ENCODE data around the gene RNF4.
"Not testable (repeated sequence)": the region's sequence is repeated elsewhere in the genome, so short reads cannot be mapped to it uniquely, and the experiment has no call there.

Gene RNF4

DNA sequence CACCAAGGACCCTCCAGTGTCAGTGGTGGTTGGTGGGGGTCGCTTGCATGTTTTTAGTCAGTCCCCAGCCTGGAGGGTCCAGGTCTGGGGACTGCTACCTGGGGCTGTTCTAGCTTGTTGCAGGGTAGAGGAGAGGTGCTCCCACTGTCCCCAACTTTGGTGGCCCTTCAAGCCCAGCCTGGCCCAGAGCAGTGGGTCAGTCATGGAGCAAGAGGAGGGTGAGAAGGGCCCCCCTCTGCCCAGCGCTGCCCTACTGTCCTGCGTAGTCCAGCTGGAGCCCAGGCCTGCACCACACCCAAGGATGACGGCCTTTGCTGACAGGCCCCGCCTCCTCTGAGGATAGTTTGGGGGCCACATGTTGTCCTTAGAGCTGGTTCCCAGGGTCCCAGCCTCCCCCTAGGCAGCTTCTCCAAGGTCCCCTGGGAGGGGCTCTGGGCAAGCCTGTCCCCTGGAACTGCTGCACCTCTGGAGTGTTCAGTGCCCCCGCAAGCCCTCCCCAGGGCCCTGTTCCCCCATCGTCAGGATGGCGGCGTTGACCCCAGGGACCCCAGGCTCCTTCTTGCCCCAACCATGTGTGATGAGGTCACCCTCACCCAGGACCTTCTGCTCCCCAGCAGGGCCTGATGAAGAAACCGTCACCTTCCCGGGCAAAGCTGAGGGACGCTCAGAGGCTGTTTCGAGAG is 43.4 kb upstream of the RNF4 start:
- H3K4me3 ChIP-seq (ENCODE audit: low read depth, low read length): no peak overlapping the region
- H3K27me3 ChIP-seq (replicated peaks): peaks cover 6% of the 10 kb centered on the region
- no peak for DNase-seq
- TF ChIP-seq, protein P1, sequence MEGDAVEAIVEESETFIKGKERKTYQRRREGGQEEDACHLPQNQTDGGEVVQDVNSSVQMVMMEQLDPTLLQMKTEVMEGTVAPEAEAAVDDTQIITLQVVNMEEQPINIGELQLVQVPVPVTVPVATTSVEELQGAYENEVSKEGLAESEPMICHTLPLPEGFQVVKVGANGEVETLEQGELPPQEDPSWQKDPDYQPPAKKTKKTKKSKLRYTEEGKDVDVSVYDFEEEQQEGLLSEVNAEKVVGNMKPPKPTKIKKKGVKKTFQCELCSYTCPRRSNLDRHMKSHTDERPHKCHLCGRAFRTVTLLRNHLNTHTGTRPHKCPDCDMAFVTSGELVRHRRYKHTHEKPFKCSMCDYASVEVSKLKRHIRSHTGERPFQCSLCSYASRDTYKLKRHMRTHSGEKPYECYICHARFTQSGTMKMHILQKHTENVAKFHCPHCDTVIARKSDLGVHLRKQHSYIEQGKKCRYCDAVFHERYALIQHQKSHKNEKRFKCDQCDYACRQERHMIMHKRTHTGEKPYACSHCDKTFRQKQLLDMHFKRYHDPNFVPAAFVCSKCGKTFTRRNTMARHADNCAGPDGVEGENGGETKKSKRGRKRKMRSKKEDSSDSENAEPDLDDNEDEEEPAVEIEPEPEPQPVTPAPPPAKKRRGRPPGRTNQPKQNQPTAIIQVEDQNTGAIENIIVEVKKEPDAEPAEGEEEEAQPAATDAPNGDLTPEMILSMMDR (IDR thresholded peaks at IDR 0.05; ENCODE audit: low read depth, low read length, missing control alignments): no peak
- in situ Hi-C loops (cut with HindIII; ENCODE audit: low pct_ligation_motif_present, low sequenced_read_pairs): no loop called here
- no peaks in the 10 kb centered on the region for H3K36me3 ChIP-seq (replicated peaks)
- H3K27ac ChIP-seq: no peak overlapping the region

DNA sequence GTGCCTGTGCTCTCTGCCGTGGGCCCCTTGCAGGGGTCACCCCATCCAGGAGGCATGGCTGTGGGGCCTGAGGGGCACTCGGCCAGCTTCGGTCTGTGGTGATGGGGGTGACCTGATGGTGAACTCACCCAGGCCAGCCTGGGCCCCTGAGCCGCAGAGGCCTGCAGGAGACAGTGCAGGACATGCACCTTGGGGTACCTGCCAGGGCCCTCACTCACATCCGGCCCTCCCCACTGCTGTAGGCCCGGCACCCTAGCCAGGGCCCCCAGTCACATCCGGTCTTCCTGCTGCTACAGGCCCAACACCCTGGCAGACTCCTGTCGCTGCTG is 42.9 kb upstream of the RNF4 start:
- H3K27me3 ChIP-seq (replicated peaks): peaks cover 2% of the 10 kb centered on the region
- DNase-seq: no peak
- TF ChIP-seq, protein P1 (IDR thresholded peaks at IDR 0.05; ENCODE audit: low read depth, low read length, missing control alignments): no peak
- no peak overlapping the region for H3K4me3 ChIP-seq (ENCODE audit: low read depth, low read length)
- no peaks in the 10 kb centered on the region for H3K36me3 ChIP-seq (replicated peaks)
- in situ Hi-C loops (cut with HindIII; ENCODE audit: low pct_ligation_motif_present, low sequenced_read_pairs): no loop called here
- no peak overlapping the region for H3K27ac ChIP-seq

DNA sequence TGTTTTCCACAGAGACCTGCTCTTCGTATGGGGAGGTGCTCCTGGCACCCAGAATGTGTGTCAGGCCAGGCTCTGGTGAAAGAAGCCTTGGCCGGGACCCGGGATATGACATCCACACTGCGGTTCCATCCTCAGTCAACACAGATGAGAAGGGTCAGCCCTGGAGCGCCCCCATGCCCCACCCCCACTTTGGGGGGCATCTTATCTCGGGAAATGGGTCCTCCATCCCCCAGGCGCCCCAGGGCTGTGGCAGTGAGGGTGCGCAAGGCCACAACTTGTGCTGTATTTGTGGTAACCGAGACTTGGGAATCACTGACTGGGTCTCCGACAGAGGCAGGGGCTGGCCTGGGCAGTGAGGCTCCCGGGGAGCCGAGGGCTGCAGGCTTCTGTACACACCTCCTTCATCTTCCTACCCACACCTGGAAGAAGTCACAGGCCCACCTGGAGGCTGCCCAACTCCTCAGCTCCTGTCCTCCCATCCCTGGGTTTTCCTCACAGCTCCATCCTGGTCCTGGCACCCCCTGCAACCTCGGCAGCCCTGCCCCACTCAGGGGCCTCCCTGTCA is 42.1 kb upstream of the RNF4 start:
- Histone ChIP-seq H3K27ac (no peak overlapping the region), H3K27me3 (replicated peaks) (no peaks in the 10 kb centered on the region), H3K4me3 (ENCODE audit: low read depth, low read length) (no peak overlapping the region), H3K36me3 (replicated peaks) (no peaks in the 10 kb centered on the region)
- in situ Hi-C loops (cut with HindIII; ENCODE audit: low pct_ligation_motif_present, low sequenced_read_pairs): no loop called here
- TF ChIP-seq, protein P1 (IDR thresholded peaks at IDR 0.05; ENCODE audit: low read depth, low read length, missing control alignments): no peak
- DNase-seq: no peak

- H3K4me3 ChIP-seq (ENCODE audit: low read depth, low read length): no peak overlapping the region
- H3K27ac ChIP-seq: no peak overlapping the region
- in situ Hi-C loops (cut with HindIII; ENCODE audit: low pct_ligation_motif_present, low sequenced_read_pairs): no loop called here
- no peaks in the 10 kb centered on the region for H3K36me3 ChIP-seq (replicated peaks)
- H3K27me3 ChIP-seq (replicated peaks): no peaks in the 10 kb centered on the region
- DNase-seq: no peak
- TF ChIP-seq, protein P1 (IDR thresholded peaks at IDR 0.05; ENCODE audit: low read depth, low read length, missing control alignments): no peak
Measured at GRCh38 chr4:2427383-2428334, 41.2 kb upstream of the RNF4 start.

DNA sequence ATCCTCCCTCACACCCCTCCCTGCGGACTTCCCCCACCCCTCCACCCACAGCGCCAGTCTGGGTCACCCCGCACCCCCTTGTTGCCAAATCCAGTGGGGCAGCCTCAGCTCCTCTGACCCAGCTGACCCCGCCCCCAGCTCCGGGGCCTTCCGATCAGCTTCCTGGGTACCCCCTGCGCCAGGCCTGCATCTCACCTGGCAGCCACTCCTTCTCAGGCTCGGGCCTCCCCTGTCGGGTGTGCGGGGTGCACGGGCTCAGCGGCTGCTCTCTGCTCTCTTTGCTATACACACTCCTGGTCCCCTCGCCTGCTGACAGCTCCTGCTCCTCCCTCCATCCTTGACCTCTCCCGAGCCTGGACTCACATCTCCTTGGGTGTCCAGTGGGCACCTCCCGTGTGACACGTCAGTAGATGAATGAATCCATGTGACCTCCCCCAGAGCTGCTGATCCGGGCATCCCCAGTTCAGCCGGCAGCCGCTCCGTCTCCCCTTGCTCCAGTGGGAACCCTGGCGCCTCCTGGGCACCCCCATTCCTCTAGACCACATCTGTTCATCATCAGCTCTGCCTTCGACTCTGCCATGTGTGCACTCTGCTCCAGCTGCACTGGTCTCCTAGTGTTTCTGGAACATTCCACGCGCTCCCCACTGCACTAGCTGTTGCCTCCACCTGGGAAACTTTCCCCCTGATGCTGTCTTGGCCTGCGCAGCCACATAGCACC is 40.3 kb upstream of the RNF4 start:
- in situ Hi-C loops (cut with HindIII; ENCODE audit: low pct_ligation_motif_present, low sequenced_read_pairs): no loop called here
- DNase-seq: no peak
- TF ChIP-seq, protein P1 (IDR thresholded peaks at IDR 0.05; ENCODE audit: low read depth, low read length, missing control alignments): no peak
- peaks cover 2% of the 10 kb centered on the region for H3K27me3 ChIP-seq (replicated peaks)
- H3K27ac ChIP-seq: no peak overlapping the region
- H3K4me3 ChIP-seq (ENCODE audit: low read depth, low read length): no peak overlapping the region
- H3K36me3 ChIP-seq (replicated peaks): no peaks in the 10 kb centered on the region

DNA sequence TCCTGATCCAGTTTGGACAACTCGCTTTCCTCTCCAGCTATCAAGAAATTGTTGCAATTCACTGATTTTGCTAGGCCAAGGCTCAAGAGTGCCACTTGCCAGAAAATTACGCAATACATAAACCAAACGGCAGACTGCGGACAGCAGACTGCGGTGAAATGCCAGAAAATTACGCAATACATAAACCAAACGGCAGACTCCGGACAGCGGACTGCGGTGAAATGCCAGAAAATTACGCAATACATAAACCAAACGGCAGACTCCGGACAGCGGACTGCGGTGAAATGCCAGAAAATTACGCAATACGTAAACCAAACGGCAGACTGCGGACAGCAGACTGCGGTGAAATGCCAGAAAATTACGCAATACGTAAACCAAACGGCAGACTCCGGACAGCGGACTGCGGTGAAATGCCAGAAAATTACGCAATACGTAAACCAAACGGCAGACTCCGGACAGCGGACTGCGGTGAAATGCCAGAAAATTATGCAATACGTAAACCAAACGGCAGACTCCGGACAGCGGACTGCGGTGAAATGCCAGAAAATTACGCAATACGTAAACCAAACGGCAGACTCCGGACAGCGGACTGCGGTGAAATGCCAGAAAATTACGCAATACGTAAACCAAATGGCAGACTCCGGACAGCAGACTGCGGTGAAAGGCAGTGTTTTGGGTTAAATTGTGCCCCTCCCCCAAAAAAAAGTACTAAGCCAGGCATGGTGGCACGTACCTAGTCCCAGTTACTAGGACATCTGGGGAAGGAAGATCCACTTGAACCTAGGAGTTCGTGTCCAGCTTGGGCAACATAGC is 38.8 kb upstream of the RNF4 start:
- in situ Hi-C loops (cut with HindIII; ENCODE audit: low pct_ligation_motif_present, low sequenced_read_pairs); H3K36me3 ChIP-seq (replicated peaks); H3K27ac ChIP-seq; DNase-seq; H3K4me3 ChIP-seq (ENCODE audit: low read depth, low read length); H3K27me3 ChIP-seq (replicated peaks): not testable (repeated sequence)
